ENCODE data around the gene RANBP1. TPM values are rescaled to one million over a fixed set of nuclear protein-coding genes. Genes with fewer than 3 reads are reported as not detected.

The RANBP1 gene
- total RNA-seq, 1 donor from 2014 or later: 144 TPM

DNA sequence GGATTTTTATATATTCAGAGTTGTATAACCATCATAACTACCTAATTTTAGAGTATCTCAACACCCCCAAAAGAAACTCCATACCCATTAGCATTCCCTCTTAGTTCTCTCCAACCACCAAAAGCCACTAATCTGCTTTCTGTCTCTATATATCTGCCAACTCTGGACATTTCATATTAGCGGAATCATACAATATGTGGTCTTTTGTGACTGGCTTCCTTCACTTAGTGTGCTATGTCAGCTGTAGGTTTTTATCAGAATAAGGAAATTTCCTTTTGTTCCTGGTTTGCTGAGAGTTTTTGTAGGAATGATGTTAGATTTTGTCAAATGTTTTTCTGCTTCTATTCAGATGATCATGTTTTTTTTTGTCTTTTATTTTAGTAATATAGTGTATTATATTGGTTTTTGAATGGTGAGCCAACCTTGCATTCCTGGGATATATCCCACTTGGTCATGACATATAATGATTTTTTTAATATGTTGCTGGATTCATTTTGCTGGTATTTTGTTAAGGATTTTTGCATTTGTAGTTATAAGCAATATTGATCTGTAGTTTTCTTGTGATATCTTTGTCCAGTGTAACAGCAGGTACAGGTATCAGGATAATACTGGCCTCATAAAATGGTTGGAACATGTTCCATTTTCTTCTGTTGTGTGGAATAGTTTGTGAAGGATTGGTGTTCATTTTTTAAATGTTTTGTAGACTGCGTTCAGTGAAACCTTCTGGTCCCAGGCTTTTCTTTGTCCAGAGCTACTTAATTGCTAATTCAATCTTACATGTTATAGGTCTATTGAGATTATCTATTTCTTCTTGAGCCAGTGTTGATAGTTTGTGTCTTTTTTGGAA lies 19.1 kb upstream of the RANBP1 start:
- Mint-ChIP-seq H3K27me3 (ENCODE audit: unreplicated experiment) (no peaks in the 10 kb centered on the region), H3K27ac (ENCODE audit: unreplicated experiment) (no peak overlapping the region), H3K9me3 (ENCODE audit: unreplicated experiment) (peaks cover 8% of the 10 kb centered on the region), H3K4me1 (ENCODE audit: low read depth, unreplicated experiment) (no peaks in the 10 kb centered on the region), H3K36me3 (ENCODE audit: unreplicated experiment) (peaks cover 13% of the 10 kb centered on the region), H3K4me3 (ENCODE audit: unreplicated experiment) (no peak overlapping the region)
- no peak for DNase-seq
- TF ChIP-seq, protein P1, sequence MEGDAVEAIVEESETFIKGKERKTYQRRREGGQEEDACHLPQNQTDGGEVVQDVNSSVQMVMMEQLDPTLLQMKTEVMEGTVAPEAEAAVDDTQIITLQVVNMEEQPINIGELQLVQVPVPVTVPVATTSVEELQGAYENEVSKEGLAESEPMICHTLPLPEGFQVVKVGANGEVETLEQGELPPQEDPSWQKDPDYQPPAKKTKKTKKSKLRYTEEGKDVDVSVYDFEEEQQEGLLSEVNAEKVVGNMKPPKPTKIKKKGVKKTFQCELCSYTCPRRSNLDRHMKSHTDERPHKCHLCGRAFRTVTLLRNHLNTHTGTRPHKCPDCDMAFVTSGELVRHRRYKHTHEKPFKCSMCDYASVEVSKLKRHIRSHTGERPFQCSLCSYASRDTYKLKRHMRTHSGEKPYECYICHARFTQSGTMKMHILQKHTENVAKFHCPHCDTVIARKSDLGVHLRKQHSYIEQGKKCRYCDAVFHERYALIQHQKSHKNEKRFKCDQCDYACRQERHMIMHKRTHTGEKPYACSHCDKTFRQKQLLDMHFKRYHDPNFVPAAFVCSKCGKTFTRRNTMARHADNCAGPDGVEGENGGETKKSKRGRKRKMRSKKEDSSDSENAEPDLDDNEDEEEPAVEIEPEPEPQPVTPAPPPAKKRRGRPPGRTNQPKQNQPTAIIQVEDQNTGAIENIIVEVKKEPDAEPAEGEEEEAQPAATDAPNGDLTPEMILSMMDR (IDR thresholded peaks at IDR 0.05; ENCODE audit: partially characterized antibody, unreplicated experiment): no peak

DNA sequence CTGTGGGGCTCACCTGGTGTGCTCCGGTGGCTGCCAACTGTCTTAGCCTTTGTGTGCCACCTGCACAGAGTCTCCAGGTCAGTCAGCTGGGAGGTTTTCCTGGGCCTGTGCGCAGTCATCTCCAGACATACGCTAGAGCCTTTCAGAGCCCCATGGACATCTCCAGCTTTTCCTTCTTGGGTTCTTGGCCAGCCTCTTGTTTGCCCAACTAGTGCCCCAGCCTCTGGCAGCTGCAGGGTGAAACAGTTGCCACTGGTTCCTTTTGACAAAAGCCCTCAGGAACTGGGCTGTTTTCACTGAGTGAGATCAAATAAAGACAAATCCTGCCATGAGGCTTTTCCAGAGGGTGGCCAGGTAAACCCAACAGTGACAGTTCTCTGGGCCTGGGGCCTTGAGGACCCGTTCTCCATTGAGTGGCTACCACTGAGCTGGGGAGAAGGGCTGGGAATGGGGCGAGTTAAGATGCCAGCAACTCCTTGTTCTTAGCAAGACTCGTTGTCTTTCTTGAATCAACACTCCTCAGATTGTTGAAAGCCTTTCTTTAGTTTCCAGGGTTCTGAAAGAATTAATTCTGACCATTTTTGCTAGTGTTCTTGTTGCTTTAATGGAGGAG lies 16.7 kb upstream of the RANBP1 start:
- Mint-ChIP-seq H3K4me1 (ENCODE audit: low read depth, unreplicated experiment) (peaks cover 10% of the 10 kb centered on the region), H3K27ac (ENCODE audit: unreplicated experiment) (no peak overlapping the region), H3K27me3 (ENCODE audit: unreplicated experiment) (peaks cover 4% of the 10 kb centered on the region), H3K4me3 (ENCODE audit: unreplicated experiment) (no peak overlapping the region), H3K9me3 (ENCODE audit: unreplicated experiment) (peaks cover 12% of the 10 kb centered on the region), H3K36me3 (ENCODE audit: unreplicated experiment) (peaks cover 27% of the 10 kb centered on the region)
- TF ChIP-seq, protein P1 (IDR thresholded peaks at IDR 0.05; ENCODE audit: partially characterized antibody, unreplicated experiment): no peak
- no peak for DNase-seq

DNA sequence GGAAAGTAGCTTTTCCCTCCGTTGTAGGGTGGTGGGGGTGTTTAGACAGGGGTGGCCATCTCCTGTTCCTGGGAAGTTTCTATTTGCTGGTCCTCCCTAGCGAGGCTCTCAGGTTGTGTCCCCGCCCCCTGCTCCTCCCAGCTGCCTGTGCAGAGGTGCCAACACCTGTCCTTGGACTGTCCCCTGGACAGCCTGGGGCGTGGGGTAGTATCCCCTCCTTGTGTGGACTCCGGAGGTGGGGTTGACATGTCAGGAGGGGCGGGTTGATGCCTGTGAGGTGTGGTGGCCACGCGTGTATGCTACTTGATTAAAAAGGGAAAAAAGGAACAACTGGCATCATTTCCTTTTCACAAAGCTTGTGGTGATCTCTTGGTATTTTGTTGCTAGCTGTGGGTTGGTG lies 14.3 kb upstream of the RANBP1 start:
- peak; percentile 10 for DNase-seq
- Mint-ChIP-seq H3K36me3 (ENCODE audit: unreplicated experiment) (peaks cover 22% of the 10 kb centered on the region), H3K27ac (ENCODE audit: unreplicated experiment) (no peak overlapping the region), H3K9me3 (ENCODE audit: unreplicated experiment) (peaks cover 13% of the 10 kb centered on the region), H3K27me3 (ENCODE audit: unreplicated experiment) (peaks cover 6% of the 10 kb centered on the region), H3K4me3 (ENCODE audit: unreplicated experiment) (no peak overlapping the region), H3K4me1 (ENCODE audit: low read depth, unreplicated experiment) (peaks cover 28% of the 10 kb centered on the region)
- TF ChIP-seq, protein P1 (IDR thresholded peaks at IDR 0.05; ENCODE audit: partially characterized antibody, unreplicated experiment): no peak

DNA sequence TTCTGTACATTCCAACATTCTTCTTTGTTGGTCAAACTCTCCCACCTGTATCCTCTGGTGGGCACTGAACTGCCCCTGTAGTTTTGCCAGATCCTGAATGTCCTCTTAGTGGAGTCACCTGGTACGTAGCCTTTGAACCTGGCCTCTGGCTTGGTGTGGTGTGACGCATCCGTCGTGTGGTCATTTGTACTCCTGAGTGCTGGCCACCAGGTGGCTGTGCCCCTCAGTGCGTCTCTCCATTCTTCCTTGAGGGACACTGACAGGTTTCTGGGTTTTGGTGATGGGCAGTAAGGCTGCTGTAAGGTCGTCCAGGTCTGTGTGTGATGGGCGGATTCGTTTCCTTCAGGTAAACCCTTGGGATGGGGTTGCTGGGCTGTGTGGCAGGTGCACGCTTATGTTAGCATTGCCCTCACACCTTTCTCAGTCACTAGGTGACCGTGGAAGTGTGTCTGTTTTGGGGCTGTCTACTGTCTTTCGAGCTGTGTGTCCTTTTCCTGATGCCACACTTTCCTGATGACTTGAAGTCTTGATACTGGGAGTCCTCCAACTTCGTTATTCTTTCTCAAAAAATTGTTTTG lies 13.6 kb upstream of the RANBP1 start:
- H3K9me3 Mint-ChIP-seq (ENCODE audit: unreplicated experiment): peaks cover 15% of the 10 kb centered on the region
- peaks cover 8% of the 10 kb centered on the region for H3K27me3 Mint-ChIP-seq (ENCODE audit: unreplicated experiment)
- H3K36me3 Mint-ChIP-seq (ENCODE audit: unreplicated experiment): peaks cover 17% of the 10 kb centered on the region
- H3K4me1 Mint-ChIP-seq (ENCODE audit: low read depth, unreplicated experiment): peaks cover 32% of the 10 kb centered on the region
- TF ChIP-seq, protein P1 (IDR thresholded peaks at IDR 0.05; ENCODE audit: partially characterized antibody, unreplicated experiment): no peak
- H3K27ac Mint-ChIP-seq (ENCODE audit: unreplicated experiment): peak overlapping the region; percentile 39
- DNase-seq: peak; percentile 33
- H3K4me3 Mint-ChIP-seq (ENCODE audit: unreplicated experiment): no peak overlapping the region

All from glutamatergic neuron (in vitro differentiated cells).